NCI-H1436 (cell line): ENCODE data around the gene GRHL1.

ENCODE experiments used
- DNase-seq: peaks from one replicate; lab custom pipeline; 2025; lab: John Stamatoyannopoulos, UW

The GRHL1 gene

DNA sequence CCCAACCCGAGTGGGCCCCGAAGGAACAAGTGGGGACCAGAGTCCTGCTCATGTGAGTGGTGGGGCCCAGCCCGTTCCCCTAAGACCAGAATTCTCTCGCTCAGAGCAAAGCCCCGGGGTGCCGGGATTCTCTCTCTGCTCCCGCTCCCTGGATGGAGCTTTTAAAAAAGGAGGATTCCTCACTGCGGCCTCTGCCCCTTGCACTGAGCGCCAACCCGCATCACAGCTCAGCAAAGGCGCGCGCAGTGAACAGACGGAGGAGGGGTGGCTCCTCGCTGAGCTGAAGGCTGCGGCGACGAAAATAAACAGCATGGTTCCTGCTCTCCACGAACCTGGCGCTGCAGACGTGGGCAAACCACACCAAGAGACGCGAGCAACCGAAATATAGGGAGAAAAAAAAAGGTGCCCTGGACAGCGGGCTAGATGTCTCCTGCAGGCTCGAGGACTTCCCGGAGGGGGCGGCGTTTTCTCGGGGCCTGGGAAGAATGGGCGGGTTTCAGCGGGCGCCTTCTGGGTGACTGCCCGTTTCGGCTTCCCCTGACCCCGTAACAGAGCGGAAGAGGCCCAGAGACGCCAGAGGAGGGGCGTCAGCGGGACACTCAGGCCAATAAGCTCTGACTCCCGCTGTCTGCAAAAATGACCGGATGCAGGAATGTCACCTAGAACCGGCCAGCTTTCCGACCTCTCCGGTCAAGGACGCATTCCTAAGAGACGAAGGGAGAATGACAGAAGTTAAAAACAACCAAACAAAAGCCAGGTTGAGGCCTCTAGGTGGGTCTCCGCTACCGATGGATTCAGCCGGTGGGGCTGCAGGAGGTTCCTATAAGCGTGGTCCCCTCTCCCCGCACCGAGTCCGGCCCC, 91.0 kb downstream of the GRHL1 start:
- no peak for DNase-seq

- DNase-seq: peak; percentile 64
Measured at GRCh38 chr2:10043256-10043905, 91.9 kb downstream of the GRHL1 start, which contains the start of gene KLF11. KLF11 (plus strand) TSS chr2:10043550; CDS start chr2:10043717, 167 bp downstream.

DNA sequence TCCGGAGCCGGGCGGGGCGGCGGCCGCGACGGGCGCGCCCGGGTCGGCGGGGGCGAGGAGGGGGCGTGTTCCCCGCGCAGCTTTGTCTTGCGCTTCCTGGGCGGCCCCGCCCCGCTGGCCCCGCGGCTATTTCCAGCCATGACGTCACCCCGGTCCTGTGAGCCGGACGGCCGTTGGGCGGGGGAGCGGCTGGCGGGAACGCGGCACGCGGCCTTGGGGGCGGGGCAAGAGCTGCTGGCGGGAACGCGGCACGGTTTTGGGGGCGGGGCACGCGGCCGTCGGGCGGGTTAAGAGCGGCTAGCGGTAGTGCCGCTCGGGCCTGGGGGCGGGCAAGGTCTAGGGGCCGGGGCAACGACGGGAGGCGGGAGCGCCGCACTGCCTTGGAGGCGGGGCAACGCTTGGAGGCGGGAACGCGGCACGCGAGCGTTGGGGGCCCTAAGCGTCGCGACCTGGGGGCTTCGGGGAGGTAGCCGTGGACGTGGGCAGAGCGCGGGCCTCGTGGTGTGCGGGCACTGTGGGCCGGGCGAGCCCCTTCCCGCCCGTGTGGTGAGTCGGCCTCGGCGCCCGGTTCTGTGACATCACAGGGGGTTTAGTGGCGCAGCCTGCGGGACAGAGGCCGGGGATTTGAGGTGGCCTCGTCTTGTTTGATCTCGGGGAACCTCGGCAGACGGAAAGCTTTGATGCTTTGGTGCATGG, 92.6 kb downstream of the GRHL1 start:
- peak; percentile 80 for DNase-seq

DNA sequence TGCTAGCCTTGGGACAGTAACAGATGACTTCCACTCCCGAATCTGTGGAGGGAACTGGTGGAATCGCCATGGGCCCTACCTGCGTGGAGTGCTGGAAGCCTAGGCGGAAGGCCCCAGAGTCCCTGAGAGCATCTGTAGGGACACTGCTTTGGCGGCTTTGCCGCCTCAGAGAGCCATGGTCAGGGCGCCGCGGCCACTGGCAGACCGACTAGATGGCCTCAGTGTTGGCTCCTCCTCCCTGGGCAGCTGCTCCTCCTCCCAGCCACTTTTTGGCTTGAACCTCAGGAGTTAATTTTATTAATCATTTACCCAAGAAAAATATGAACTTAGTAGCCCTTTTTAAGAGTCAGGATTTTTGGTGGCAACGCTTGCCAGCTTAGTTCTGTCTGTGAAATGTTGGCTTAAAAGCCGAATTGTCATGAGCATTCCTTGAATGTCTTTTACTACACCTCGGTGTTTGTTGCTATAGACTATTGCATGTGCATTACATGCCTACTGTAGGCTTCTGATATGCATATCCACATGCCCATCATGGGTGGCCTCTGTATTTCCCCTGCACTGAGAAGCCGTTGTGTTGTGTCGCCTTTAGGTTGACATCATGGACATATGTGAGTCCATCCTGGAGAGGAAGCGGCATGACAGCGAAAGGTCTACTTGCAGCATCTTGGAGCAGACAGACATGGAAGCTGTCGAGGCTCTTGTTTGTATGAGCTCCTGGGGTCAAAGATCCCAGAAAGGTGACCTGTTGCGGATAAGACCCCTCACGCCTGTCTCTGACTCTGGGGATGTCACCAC, 94.3 kb downstream of the GRHL1 start:
- DNase-seq: no peak

DNA sequence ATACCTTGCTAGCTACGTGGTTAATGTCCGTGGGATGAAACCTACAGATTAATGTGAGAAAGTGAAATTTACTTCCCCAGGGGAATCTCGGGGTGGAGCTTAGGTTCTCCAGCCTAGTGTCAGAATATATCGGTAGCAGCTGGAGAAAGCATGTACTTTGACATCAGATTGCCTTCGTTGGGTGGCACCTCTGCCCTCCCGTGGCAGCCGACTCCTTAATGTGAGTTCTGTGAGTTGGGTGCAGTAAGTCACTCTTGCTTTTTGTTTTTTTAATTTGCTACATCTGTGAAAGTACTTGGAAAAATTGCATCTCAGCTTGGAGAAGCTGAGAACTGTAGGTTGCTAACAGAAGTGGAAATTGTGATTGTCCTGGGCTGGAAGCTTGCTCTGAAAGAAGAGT, 95.4 kb downstream of the GRHL1 start:
- no peak for DNase-seq

- DNase-seq: no peak
Measured at GRCh38 chr2:10047616-10048500, 96.4 kb downstream of the GRHL1 start.

GRCh38 chr2:10048501-10049171, 97.1 kb downstream of the GRHL1 start:
- DNase-seq: peak; percentile 43
